Endodermal cell (in vitro differentiated cells): ENCODE measurements around the gene ALKBH7. TPM values are rescaled to one million over a fixed set of nuclear protein-coding genes. Genes with fewer than 3 reads are reported as not detected.
"Not testable (repeated sequence)": the region's sequence is repeated elsewhere in the genome, so short reads cannot be mapped to it uniquely, and the experiment has no call there.

ENCODE experiments used
- DNase-seq: peaks from one replicate; pipeline ENCODE4 v3.0.0-alpha.2; 2017
- H3K27ac ChIP-seq: 2 replicates; pipeline ENCODE4 v1.5.1; 2013; ENCODE audit warnings: mild to moderate bottlenecking, low read depth, low read length, moderate library complexity
- H3K27me3 ChIP-seq: 2 replicates; pipeline ENCODE4 v1.6.1; 2013; ENCODE audit warnings: mild to moderate bottlenecking, low read length, moderate library complexity; ENCODE audit not compliant: insufficient read depth, control insufficient read depth, poor library complexity, severe bottlenecking
- H3K36me3 ChIP-seq: 2 replicates; pipeline ENCODE4 v1.7.0; 2013; ENCODE audit warnings: mild to moderate bottlenecking, low read length, moderate library complexity; ENCODE audit not compliant: control insufficient read depth, insufficient read depth
- H3K4me1 ChIP-seq: one replicate; pipeline ENCODE4 v1.7.0; 2013; ENCODE audit warnings: low read length; ENCODE audit not compliant: control insufficient read depth, insufficient read depth
- H3K4me3 ChIP-seq: 2 replicates; pipeline ENCODE4 v1.5.1; 2013; ENCODE audit warnings: mild to moderate bottlenecking, low read length, moderate library complexity
- H3K9ac ChIP-seq: 2 replicates; pipeline ENCODE4 v1.6.1; 2013; ENCODE audit warnings: mild to moderate bottlenecking, low read length, moderate library complexity; ENCODE audit not compliant: poor library complexity, severe bottlenecking; ENCODE audit errors: extremely low read depth
- H3K9me3 ChIP-seq: 2 replicates; pipeline ENCODE4 v1.6.1; 2013; ENCODE audit warnings: mild to moderate bottlenecking, low read length, moderate library complexity; ENCODE audit not compliant: control insufficient read depth
- H3K27ac Mint-ChIP-seq: 2 replicates; pipeline ENCODE4 v1.8.0; 2020; ENCODE audit warnings: mixed read lengths
- H3K27me3 Mint-ChIP-seq: 2 replicates; pipeline ENCODE4 v1.8.0; 2021; ENCODE audit warnings: mild to moderate bottlenecking, mixed read lengths; ENCODE audit not compliant: insufficient read depth
- H3K36me3 Mint-ChIP-seq: 2 replicates; pipeline ENCODE4 v1.8.0; 2020; ENCODE audit warnings: low read depth, mixed read lengths
- H3K4me1 Mint-ChIP-seq: 2 replicates; pipeline ENCODE4 v1.8.0; 2020; ENCODE audit warnings: mixed read lengths
- H3K4me3 Mint-ChIP-seq: 2 replicates; pipeline ENCODE4 v1.8.0; 2020; ENCODE audit warnings: mild to moderate bottlenecking, moderate library complexity, mixed read lengths
- H3K9me3 Mint-ChIP-seq: 2 replicates; pipeline ENCODE4 v1.8.0; 2020; ENCODE audit warnings: mild to moderate bottlenecking, mixed read lengths
- CTCF ChIP-seq: fragments of 200-600 bp; sonication (generic); conservative IDR thresholded peaks from 2 replicates; pipeline ENCODE4 v1.5.0; 2021; ENCODE audit warnings: antibody characterized with exemption, mild to moderate bottlenecking
- WGBS, 2 experiments: methylation state at CpG; one replicate each; pipeline versions ENCODE4 v1.1.5 to v1.1.7; 2013; ENCODE audit warnings: missing lambda C conversion rate in 2 of 2, mixed read lengths in 1 of 2; ENCODE audit not compliant: insufficient coverage in 1 of 2, insufficient read length in 1 of 2; 5-methylcytosine and 5-hydroxymethylcytosine counted together
- total RNA-seq, 2 donors: library from RNA; stranded (reverse); fragmentation: NEBNext Ultra II Directional in 1 of 2; extraction: Animal tissue kit (Norgen Biotek cat#: 25700) in 1 of 2; gene quantifications; 2 replicates in 1 of 2; 3 replicates in 1 of 2; pipeline ENCODE4 v1.2.1, GENCODE V29; 2021

ALKBH7 gene
- total RNA-seq, 2 donors from 2014 or later, result 80.0 to 98.3 TPM

- H3K27ac ChIP-seq, result peak overlapping the region; percentile 93
- no peaks in the 10 kb centered on the region for H3K9me3 ChIP-seq
- H3K4me1 ChIP-seq, result no peaks in the 10 kb centered on the region
- H3K36me3 ChIP-seq, result peaks cover 19% of the 10 kb centered on the region
- H3K27me3 ChIP-seq, result no peaks in the 10 kb centered on the region
- Mint-ChIP-seq H3K4me3 (peak overlapping the region; percentile 95), H3K36me3 (peaks cover 14% of the 10 kb centered on the region), H3K27me3 (no peaks in the 10 kb centered on the region), H3K27ac (peak overlapping the region; percentile 96), H3K4me1 (peaks cover 12% of the 10 kb centered on the region), H3K9me3 (no peaks in the 10 kb centered on the region)
- WGBS, 2 experiments, result 14 to 15% methylated on average over 9 to 14 of the region's 14 CpGs
- TF ChIP-seq CTCF, result no peak
- peak overlapping the region; percentile 99 for H3K4me3 ChIP-seq
- peak overlapping the region; percentile 90 for H3K9ac ChIP-seq
- no peak for DNase-seq
These were observed 21.4 kb downstream of the ALKBH7 start for GRCh38 chr19:6393983-6394412.

GRCh38 chr19:6394831-6395230, 22.2 kb downstream of the ALKBH7 start:
- Histone ChIP-seq H3K9ac (no peak overlapping the region), H3K4me1 (no peaks in the 10 kb centered on the region), H3K27me3 (no peaks in the 10 kb centered on the region), H3K9me3 (no peaks in the 10 kb centered on the region), H3K36me3 (peaks cover 13% of the 10 kb centered on the region), H3K27ac (no peak overlapping the region), H3K4me3 (no peak overlapping the region)
- 82 to 84% methylated on average over 3 of the region's 3 CpGs for WGBS, 2 experiments
- no peaks in the 10 kb centered on the region for H3K9me3 Mint-ChIP-seq
- no peaks in the 10 kb centered on the region for H3K27me3 Mint-ChIP-seq
- DNase-seq, result peak; percentile 39
- H3K36me3 Mint-ChIP-seq, result peaks cover 9% of the 10 kb centered on the region
- H3K27ac Mint-ChIP-seq, result peak overlapping the region; percentile 65
- peaks cover 12% of the 10 kb centered on the region for H3K4me1 Mint-ChIP-seq
- no peak overlapping the region for H3K4me3 Mint-ChIP-seq
- no peak for TF ChIP-seq CTCF

- Mint-ChIP-seq H3K4me1 (peaks cover 12% of the 10 kb centered on the region), H3K4me3 (no peak overlapping the region), H3K36me3 (peaks cover 3% of the 10 kb centered on the region), H3K27me3 (no peaks in the 10 kb centered on the region), H3K9me3 (no peaks in the 10 kb centered on the region), H3K27ac (no peak overlapping the region)
- no peak overlapping the region for H3K9ac ChIP-seq
- H3K9me3 ChIP-seq, result no peaks in the 10 kb centered on the region
- no peak overlapping the region for H3K4me3 ChIP-seq
- H3K4me1 ChIP-seq, result no peaks in the 10 kb centered on the region
- H3K36me3 ChIP-seq, result peaks cover 4% of the 10 kb centered on the region
- no peak for DNase-seq
- no peaks in the 10 kb centered on the region for H3K27me3 ChIP-seq
- TF ChIP-seq CTCF, result no peak
- 93 to 96% methylated on average over 11 to 12 of the region's 12 CpGs for WGBS, 2 experiments
- no peak overlapping the region for H3K27ac ChIP-seq
These were observed 23.7 kb downstream of the ALKBH7 start for GRCh38 chr19:6396305-6396704.

- WGBS, 2 experiments, result 92 to 95% methylated on average over 11 to 23 of the region's 23 CpGs
- not testable (repeated sequence) for H3K27me3 Mint-ChIP-seq, H3K36me3 Mint-ChIP-seq, H3K27ac ChIP-seq, H3K4me3 ChIP-seq, H3K36me3 ChIP-seq, H3K9me3 Mint-ChIP-seq, DNase-seq, H3K9me3 ChIP-seq, H3K27ac Mint-ChIP-seq, H3K4me3 Mint-ChIP-seq, H3K4me1 ChIP-seq, H3K4me1 Mint-ChIP-seq, H3K27me3 ChIP-seq, H3K9ac ChIP-seq
These were observed 27.7 kb downstream of the ALKBH7 start for GRCh38 chr19:6400062-6400944.
